Esophagus (tissue), 2 donors: ENCODE data around the gene C1QTNF3. TPM values are rescaled to one million over a fixed set of nuclear protein-coding genes. Genes with fewer than 3 reads are reported as not detected.

Source experiments
- H3K27ac ChIP-seq, 2 donors: one replicate each; pipeline ENCODE4 v1.5.1; 2013; ENCODE audit warnings: low read depth in 2 of 2, mild to moderate bottlenecking in 2 of 2, inconsistent platforms in 1 of 2, low read length in 1 of 2, moderate library complexity in 1 of 2
- H3K27me3 ChIP-seq, 2 donors: one replicate each; pipeline ENCODE4 v1.6.1; 2013; ENCODE audit warnings: low read length in 2 of 2, control low read depth in 1 of 2, mild to moderate bottlenecking in 1 of 2; ENCODE audit not compliant: insufficient read depth in 2 of 2, control insufficient read depth in 1 of 2
- H3K36me3 ChIP-seq, 2 donors: one replicate each; pipeline ENCODE4 v1.6.1; 2013; ENCODE audit warnings: low read length in 1 of 2; ENCODE audit not compliant: control insufficient read depth in 2 of 2, insufficient read depth in 2 of 2
- H3K4me1 ChIP-seq, 2 donors: one replicate each; pipeline ENCODE4 v1.6.1; 2013; ENCODE audit warnings: low read length in 1 of 2; ENCODE audit not compliant: control insufficient read depth in 2 of 2, insufficient read depth in 2 of 2
- H3K4me3 ChIP-seq, 2 donors: one replicate each; pipeline ENCODE4 v1.5.1; 2013; ENCODE audit warnings: low read length in 2 of 2, mild to moderate bottlenecking in 2 of 2, low read depth in 1 of 2, moderate library complexity in 1 of 2
- H3K9me3 ChIP-seq, 2 donors: one replicate each; pipeline ENCODE4 v1.6.1; 2013; ENCODE audit warnings: mild to moderate bottlenecking in 2 of 2, low read depth in 1 of 2, low read length in 1 of 2, moderate library complexity in 1 of 2; ENCODE audit not compliant: control insufficient read depth in 2 of 2, insufficient read depth in 1 of 2
- WGBS, 2 donors: extraction: QIAGEN DNeasy Blood & Tissue Kit; methylation state at CpG; one replicate each; pipeline ENCODE4 v1.1.7; 2013; 5-methylcytosine and 5-hydroxymethylcytosine counted together
- polyA plus RNA-seq, 2 donors: library from polyadenylated mRNA; stranded (reverse); fragments of 200-250 nt; gene quantifications; one replicate each; pipeline ENCODE4 v1.2.3, GENCODE V29; 2013
- donor health status: healthy with polysubstance abuse.
- donor health status: Bipolar disorder and iron deficiency.

The C1QTNF3 gene
- polyA plus RNA-seq, 2 donors = 1.2 to 5.0 TPM

GRCh38 chr5:33997331-33997983, 45.6 kb downstream of the C1QTNF3 start:
- H3K27me3 ChIP-seq = no peaks in the 10 kb centered on the region
- WGBS, 2 donors = 33 to 37% methylated on average over 6 of the region's 6 CpGs
- no peak overlapping the region for H3K27ac ChIP-seq
- H3K4me3 ChIP-seq = no peak overlapping the region
- H3K9me3 ChIP-seq = no peaks in the 10 kb centered on the region
- H3K4me1 ChIP-seq = peaks cover 1 to 2% of the 10 kb centered on the region in 2 donors
- H3K36me3 ChIP-seq = peaks cover 0 to 3% of the 10 kb centered on the region in 2 donors

- no peaks in the 10 kb centered on the region for H3K9me3 ChIP-seq
- H3K27me3 ChIP-seq = no peaks in the 10 kb centered on the region
- H3K27ac ChIP-seq = no peak overlapping the region
- no peak overlapping the region for H3K4me3 ChIP-seq
- 70 to 71% methylated on average over 2 of the region's 2 CpGs for WGBS, 2 donors
- peaks cover 0 to 2% of the 10 kb centered on the region in 2 donors for H3K4me1 ChIP-seq
- H3K36me3 ChIP-seq = peaks cover 0 to 2% of the 10 kb centered on the region in 2 donors
Measured at GRCh38 chr5:33995865-33996264, 47.1 kb downstream of the C1QTNF3 start.

GRCh38 chr5:33994845-33995244, 48.2 kb downstream of the C1QTNF3 start:
- H3K4me3 ChIP-seq = no peak overlapping the region
- no peaks in the 10 kb centered on the region for H3K27me3 ChIP-seq
- no peak overlapping the region for H3K27ac ChIP-seq
- 54 to 63% methylated on average over 1 of the region's 1 CpG for WGBS, 2 donors
- peaks cover 0 to 2% of the 10 kb centered on the region in 2 donors for H3K4me1 ChIP-seq
- H3K9me3 ChIP-seq = no peaks in the 10 kb centered on the region
- H3K36me3 ChIP-seq = peaks cover 0 to 2% of the 10 kb centered on the region in 2 donors

GRCh38 chr5:33992864-33993263, 50.1 kb downstream of the C1QTNF3 start:
- Histone ChIP-seq H3K4me1 (peaks cover 0 to 2% of the 10 kb centered on the region in 2 donors), H3K4me3 (no peak overlapping the region), H3K36me3 (peaks cover 3 to 7% of the 10 kb centered on the region in 2 donors), H3K27ac (no peak overlapping the region), H3K9me3 (no peaks in the 10 kb centered on the region), H3K27me3 (no peaks in the 10 kb centered on the region)
- 91 to 92% methylated on average over 2 of the region's 2 CpGs for WGBS, 2 donors

GRCh38 chr5:33985447-33985846, 57.6 kb downstream of the C1QTNF3 start:
- 94 to 97% methylated on average over 6 of the region's 6 CpGs for WGBS, 2 donors
- peaks cover 0 to 4% of the 10 kb centered on the region in 2 donors for H3K4me1 ChIP-seq
- H3K36me3 ChIP-seq = peaks cover 5 to 10% of the 10 kb centered on the region in 2 donors

GRCh38 chr5:33984671-33985124, 58.3 kb downstream of the C1QTNF3 start, which contains the start of gene SLC45A2:
TSS of gene SLC45A2 (minus strand) at chr5:33984693. CDS start at chr5:33984583, 110 bp downstream.
- no peak within 1 kb of the TSS for H3K4me3 ChIP-seq

More at GRCh38 chr5:33985447-33985846, 57.6 kb downstream of the C1QTNF3 start:
- Histone ChIP-seq H3K9me3 (no peaks in the 10 kb centered on the region), H3K4me3 (no peak overlapping the region), H3K27me3 (no peaks in the 10 kb centered on the region), H3K27ac (no peak overlapping the region)

GRCh38 chr5:33984178-33984577, 58.8 kb downstream of the C1QTNF3 start:
- WGBS, 2 donors = 96 to 97% methylated on average over 15 of the region's 15 CpGs
- Histone ChIP-seq H3K27ac (no peak overlapping the region), H3K36me3 (peaks cover 5 to 10% of the 10 kb centered on the region in 2 donors), H3K9me3 (no peaks in the 10 kb centered on the region), H3K27me3 (no peaks in the 10 kb centered on the region), H3K4me1 (peaks cover 0 to 4% of the 10 kb centered on the region in 2 donors), H3K4me3 (no peak overlapping the region)

More at GRCh38 chr5:33984671-33985124, 58.3 kb downstream of the C1QTNF3 start, which contains the start of gene SLC45A2:
- H3K9me3 ChIP-seq = no peaks in the 10 kb centered on the region
- H3K4me1 ChIP-seq = peaks cover 0 to 4% of the 10 kb centered on the region in 2 donors
- no peaks in the 10 kb centered on the region for H3K27me3 ChIP-seq
- no peak within 1 kb of the TSS for H3K27ac ChIP-seq
- H3K36me3 ChIP-seq = peaks cover 5 to 10% of the 10 kb centered on the region in 2 donors
- WGBS, 2 donors = 73 to 75% methylated on average over 7 of the region's 7 CpGs

- 54 to 72% methylated on average over 8 of the region's 8 CpGs for WGBS, 2 donors
- H3K4me3 ChIP-seq = no peak overlapping the region
- no peak overlapping the region for H3K27ac ChIP-seq
Measured at GRCh38 chr5:33981408-33982162, 61.4 kb downstream of the C1QTNF3 start.

GRCh38 chr5:33980030-33980429, 63.0 kb downstream of the C1QTNF3 start:
- H3K27me3 ChIP-seq = no peaks in the 10 kb centered on the region
- H3K9me3 ChIP-seq = no peaks in the 10 kb centered on the region
- peaks cover 0 to 4% of the 10 kb centered on the region in 2 donors for H3K4me1 ChIP-seq
- WGBS, 2 donors = 85 to 92% methylated on average over 3 of the region's 3 CpGs
- no peak overlapping the region for H3K27ac ChIP-seq
- H3K36me3 ChIP-seq = no peaks in the 10 kb centered on the region
- no peak overlapping the region for H3K4me3 ChIP-seq

More at GRCh38 chr5:33981408-33982162, 61.4 kb downstream of the C1QTNF3 start:
- H3K4me1 ChIP-seq = peaks cover 0 to 4% of the 10 kb centered on the region in 2 donors
- no peaks in the 10 kb centered on the region for H3K9me3 ChIP-seq
- H3K27me3 ChIP-seq = no peaks in the 10 kb centered on the region
- H3K36me3 ChIP-seq = peaks cover 0 to under 1% of the 10 kb centered on the region in 2 donors
